NCI-H345 treated with DMSO at 0.1 percent for 48 hours (cell line): ENCODE results near the gene MR1.

Experiments
- DNase-seq: peaks from one replicate; lab custom pipeline; 2025; ENCODE audit not compliant: unreplicated experiment; lab: John Stamatoyannopoulos, UW

MR1 gene

DNA sequence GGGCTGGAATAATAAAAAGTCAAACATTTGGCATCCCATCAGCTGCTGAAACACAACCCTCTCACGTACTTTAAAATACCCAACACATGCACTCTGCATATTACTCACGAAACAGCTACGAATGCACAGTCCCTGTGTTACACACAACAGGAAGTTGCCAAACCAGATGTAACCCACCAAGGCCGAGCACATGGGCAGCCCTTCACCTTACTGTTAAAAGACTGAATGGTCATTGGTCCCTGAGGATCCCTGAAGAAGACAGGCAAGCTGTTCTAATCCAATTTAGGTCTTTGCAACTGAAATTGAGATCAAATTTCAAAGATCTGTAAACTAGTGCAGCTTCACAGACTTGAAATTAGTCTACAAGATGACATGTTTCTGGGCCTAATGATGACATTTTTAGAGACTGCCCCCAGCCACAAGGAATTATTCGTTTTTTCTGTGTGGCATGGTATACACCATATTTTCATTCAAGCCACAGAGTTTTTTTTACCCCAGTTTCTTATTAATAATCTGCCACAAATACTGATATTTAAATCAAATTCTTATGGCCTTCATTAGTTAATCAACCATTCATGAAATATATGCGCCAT lies 29.1 kb downstream of the MR1 start:
- no peak for DNase-seq

DNA sequence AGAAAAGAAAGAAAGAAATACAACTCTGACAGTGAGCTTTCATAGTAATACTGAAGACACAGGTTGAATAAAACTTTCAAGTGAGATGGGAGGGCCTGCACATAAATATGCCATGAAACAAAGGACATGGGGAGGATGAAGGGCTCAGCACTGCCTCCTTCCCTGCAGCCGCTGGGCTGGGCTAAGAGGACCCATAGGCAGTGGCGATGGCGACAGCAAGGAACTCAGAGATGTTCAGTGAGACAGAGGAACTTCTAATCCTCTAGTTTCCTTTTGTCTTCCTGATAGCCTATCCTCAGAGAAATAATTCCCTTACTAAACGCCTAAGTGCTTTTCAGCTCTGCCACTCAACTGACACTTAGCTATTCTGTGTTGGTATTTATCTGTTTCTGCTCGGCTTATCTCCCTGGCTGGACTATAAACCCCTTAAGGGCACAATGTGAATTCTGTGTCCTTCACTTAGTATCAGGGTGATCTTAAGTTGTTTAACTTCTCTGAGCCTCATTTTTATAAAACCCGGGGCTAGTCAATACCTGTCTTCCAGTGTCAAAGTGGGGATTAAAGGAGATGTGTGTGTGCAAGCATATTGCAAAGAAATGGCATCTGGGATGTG lies 30.3 kb downstream of the MR1 start:
- no peak for DNase-seq

- DNase-seq: no peak
Observed at GRCh38 chr1:181064702-181065101, 30.9 kb downstream of the MR1 start.

DNA sequence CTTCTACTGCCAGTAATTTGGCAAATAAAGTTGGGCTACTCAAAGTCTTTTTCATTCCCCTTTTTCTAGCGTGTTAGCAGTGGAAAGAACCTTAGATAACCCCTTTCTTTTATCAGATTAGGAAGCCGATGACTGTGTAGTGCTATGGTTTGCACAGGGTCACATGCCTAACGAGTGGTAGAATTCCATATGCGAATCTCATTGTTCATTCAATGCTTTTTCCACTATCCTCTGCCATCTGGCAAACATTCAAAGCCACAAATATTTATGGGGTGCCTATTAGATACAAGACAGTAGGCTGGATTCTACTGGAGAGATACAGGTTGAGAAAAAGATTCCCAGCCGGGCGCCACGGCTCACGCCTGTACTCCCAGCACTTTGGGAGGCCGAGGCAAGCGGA lies 39.9 kb downstream of the MR1 start:
- no peak for DNase-seq

- no peak for DNase-seq
Observed at GRCh38 chr1:181075766-181076350, 42.1 kb downstream of the MR1 start.

DNA sequence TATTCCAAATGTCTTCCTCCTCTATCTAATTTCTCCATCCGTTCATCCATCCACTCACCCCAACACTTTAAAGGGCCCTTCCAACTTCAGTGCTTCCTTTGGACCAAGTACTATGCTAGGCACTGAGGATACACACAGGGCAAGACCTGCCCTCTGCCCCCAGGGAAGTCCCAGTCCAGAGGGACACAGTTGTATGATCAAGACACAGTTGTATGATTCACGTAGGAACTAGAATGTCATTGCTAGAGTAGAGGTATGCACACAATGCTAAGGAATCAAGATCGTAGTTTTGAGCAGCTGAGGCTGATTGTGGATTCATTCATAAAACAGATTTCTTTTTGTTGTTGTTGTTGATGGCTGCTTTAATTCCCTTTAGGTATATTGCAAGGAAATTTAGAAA lies 43.1 kb downstream of the MR1 start:
- DNase-seq: no peak

DNA sequence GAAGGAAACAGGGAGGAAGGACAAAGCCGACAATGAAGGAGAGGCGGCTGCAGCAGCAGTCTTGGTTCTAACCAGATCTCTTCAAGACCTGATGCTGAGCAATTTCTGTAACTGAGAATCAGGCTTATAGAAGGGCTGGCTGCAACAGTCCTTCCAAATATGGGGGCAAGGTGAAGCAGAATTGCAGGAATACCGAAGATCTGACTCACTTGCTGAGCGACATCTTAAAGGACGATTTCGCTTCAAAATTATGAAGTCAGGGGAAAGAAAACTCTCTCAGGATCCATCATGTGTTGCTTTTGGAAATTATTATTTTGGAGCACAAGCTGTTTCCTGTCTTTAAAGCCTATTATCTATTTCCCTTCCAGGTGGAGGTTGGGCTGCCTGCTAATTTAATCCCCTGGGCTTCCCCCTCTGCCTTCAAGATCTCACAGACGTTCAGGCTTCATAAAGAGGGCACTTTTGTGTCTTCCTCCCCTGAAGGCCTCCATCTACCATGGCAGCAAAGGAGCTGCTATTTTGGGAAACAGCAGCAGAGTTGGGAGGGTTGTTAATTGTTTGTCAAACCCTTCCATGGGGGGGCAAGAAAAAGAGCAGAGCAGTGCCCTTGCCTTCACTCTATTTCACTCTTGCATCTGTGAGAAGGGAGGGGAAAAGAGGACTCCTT lies 43.9 kb downstream of the MR1 start:
- no peak for DNase-seq

- DNase-seq: no peak
Observed at GRCh38 chr1:181079382-181079781, 45.6 kb downstream of the MR1 start.

GRCh38 chr1:181079920-181080319 lies 46.1 kb downstream of the MR1 start:
- no peak for DNase-seq

- DNase-seq: no peak
Observed at GRCh38 chr1:181080556-181080955, 46.8 kb downstream of the MR1 start.

- peak; percentile 89 for DNase-seq
Observed at GRCh38 chr1:181081395-181081794, 47.6 kb downstream of the MR1 start.

GRCh38 chr1:181083842-181084605 lies 50.2 kb downstream of the MR1 start:
- DNase-seq: peak; percentile 14

- no peak for DNase-seq
Observed at GRCh38 chr1:181084606-181084969, 50.8 kb downstream of the MR1 start.

GRCh38 chr1:181086091-181086490 lies 52.3 kb downstream of the MR1 start:
- DNase-seq: no peak

GRCh38 chr1:181086926-181087325 lies 53.1 kb downstream of the MR1 start:
- no peak for DNase-seq

GRCh38 chr1:181087400-181087901 lies 53.7 kb downstream of the MR1 start:
- no peak for DNase-seq

DNA sequence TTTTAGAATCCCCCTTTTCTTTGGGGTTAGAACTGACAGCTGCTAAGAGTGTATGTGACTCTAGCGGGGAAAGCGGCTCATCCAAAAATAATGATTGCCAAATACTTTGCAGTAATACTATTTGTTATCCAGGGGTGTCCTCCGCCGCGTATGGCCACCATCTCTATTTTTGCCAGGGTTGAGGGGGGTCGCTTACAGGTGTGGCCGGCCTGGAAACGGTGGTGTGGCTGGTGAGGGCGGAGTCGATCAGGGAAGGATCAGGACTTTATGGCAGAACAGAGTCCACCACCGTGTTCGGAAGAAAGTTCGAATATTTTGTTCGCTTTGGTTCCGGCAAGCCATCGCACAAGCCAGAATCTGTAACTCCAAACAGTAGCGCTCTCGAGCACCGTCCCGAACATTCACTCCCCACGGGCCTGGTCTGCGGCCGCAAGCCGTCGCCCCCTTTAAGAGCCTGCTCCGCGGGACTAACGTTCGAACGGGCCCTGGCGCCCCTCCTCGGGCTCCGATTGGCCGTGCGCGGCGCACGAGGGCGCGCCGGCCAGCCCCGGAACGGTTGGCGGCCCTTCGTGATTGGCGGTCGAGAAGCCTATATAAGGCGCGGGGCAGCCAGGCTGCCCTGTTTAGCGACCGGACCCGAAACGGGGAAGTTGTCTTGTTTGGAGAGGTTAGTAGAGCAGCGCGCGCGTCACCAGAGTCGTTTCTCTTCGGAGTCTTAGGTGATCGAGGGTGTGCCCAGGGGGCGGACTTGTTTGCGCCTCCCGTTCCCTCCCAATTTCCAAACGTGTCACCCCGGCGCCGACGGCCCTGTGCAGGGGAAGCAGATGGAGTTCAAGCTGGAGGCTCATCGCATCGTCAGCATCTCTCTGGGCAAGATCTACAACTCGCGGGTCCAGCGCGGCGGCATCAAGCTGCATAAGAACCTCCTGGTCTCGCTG lies 54.6 kb downstream of the MR1 start, which contains the start of gene IER5:
IER5 (plus strand) TSS at position 622 of the 938 bp plus-strand sequence; CDS start at position 825, 203 bp downstream.
- DNase-seq: peak; percentile 91

DNA sequence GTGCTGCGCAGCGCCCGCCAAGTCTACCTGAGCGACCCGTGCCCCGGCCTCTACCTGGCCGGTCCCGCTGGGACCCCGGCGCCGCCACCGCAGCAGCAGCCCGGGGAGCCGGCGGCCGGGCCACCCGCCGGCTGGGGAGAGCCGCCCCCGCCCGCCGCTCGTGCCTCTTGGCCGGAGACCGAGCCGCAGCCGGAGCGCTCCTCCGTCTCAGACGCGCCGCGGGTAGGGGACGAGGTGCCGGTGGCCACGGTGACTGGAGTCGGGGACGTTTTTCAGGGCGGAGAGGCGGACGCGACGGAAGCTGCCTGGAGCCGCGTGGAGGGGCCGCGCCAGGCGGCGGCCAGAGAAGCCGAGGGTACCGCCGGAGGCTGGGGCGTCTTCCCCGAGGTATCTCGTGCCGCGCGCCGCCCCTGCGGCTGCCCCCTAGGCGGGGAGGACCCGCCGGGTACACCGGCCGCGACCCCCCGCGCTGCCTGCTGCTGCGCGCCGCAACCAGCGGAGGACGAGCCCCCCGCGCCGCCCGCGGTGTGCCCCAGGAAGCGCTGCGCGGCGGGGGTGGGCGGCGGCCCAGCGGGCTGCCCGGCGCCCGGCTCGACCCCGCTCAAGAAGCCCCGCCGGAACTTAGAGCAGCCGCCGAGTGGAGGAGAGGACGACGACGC lies 55.4 kb downstream of the MR1 start:
- no peak for DNase-seq

GRCh38 chr1:181089676-181090544 lies 56.1 kb downstream of the MR1 start:
- DNase-seq: peak; percentile 43
